GM23248 (cell line): ENCODE data around the gene CYP2B6. TPM values are rescaled to one million over a fixed set of nuclear protein-coding genes. Genes with fewer than 3 reads are reported as not detected.

Source experiments
- DNase-seq: peaks from one replicate; pipeline ENCODE4 v3.0.0-alpha.2; 2015
- H2AFZ ChIP-seq: fragments of 200-600 bp; sonication (generic); 2 replicates; pipeline ENCODE4 v1.6.1; 2016; ENCODE audit warnings: antibody characterized with exemption
- H3F3A ChIP-seq: fragments of 200-600 bp; sonication (generic); 2 replicates; pipeline ENCODE4 v1.6.1; 2016; ENCODE audit warnings: mild to moderate bottlenecking, antibody characterized with exemption, mixed run types; ENCODE audit not compliant: insufficient read depth
- H3K27ac ChIP-seq: fragments of 200-600 bp; sonication (generic); 2 replicates; pipeline ENCODE4 v1.5.1; 2016; ENCODE audit warnings: mild to moderate bottlenecking
- H3K27me3 ChIP-seq: fragments of 200-600 bp; sonication (generic); replicated peaks from 2 replicates; pipeline ENCODE4 v1.6.1; 2016; ENCODE audit warnings: mild to moderate bottlenecking; ENCODE audit not compliant: insufficient read depth
- H3K36me3 ChIP-seq: fragments of 200-600 bp; sonication (generic); 2 replicates; pipeline ENCODE4 v1.6.1; 2016; ENCODE audit warnings: low read depth, mild to moderate bottlenecking
- H3K4me1 ChIP-seq: fragments of 200-600 bp; sonication (generic); 2 replicates; pipeline ENCODE4 v1.6.1; 2016; ENCODE audit warnings: mild to moderate bottlenecking; ENCODE audit not compliant: insufficient read depth
- H3K4me2 ChIP-seq: fragments of 200-600 bp; sonication (generic); one replicate; pipeline ENCODE4 v1.6.1; 2016; ENCODE audit warnings: mild to moderate bottlenecking; ENCODE audit not compliant: unreplicated experiment
- H3K4me3 ChIP-seq: fragments of 200-600 bp; sonication (generic); 2 replicates; pipeline ENCODE4 v1.5.1; 2016; ENCODE audit warnings: mild to moderate bottlenecking
- H3K79me2 ChIP-seq: fragments of 200-600 bp; sonication (generic); 2 replicates; pipeline ENCODE4 v1.6.1; 2016; ENCODE audit warnings: mild to moderate bottlenecking; ENCODE audit not compliant: insufficient read depth
- H3K9ac ChIP-seq: fragments of 200-600 bp; sonication (generic); 2 replicates; pipeline ENCODE4 v1.6.1; 2016; ENCODE audit warnings: mild to moderate bottlenecking
- H3K9me2 ChIP-seq: fragments of 200-600 bp; sonication (generic); 2 replicates; pipeline ENCODE4 v1.6.1; 2016; ENCODE audit warnings: mixed run types, mild to moderate bottlenecking, moderate library complexity; ENCODE audit not compliant: insufficient read depth
- H3K9me3 ChIP-seq: fragments of 200-600 bp; sonication (generic); one replicate; pipeline ENCODE4 v1.6.1; 2017; ENCODE audit warnings: low read depth
- H4K20me1 ChIP-seq: fragments of 200-600 bp; sonication (generic); 2 replicates; pipeline ENCODE4 v1.6.0; 2016; ENCODE audit not compliant: insufficient read depth
- EZH2 ChIP-seq: fragments of 200-600 bp; sonication (generic); IDR thresholded peaks from 2 replicates; pipeline ENCODE4 v1.6.1; 2018; ENCODE audit warnings: antibody characterized with exemption, mild to moderate bottlenecking; ENCODE audit not compliant: insufficient read depth, poor library complexity, severe bottlenecking
- EZH2phosphoT487 ChIP-seq: fragments of 200-600 bp; sonication (generic); IDR thresholded peaks from 2 replicates; pipeline ENCODE4 v1.6.1; 2018; ENCODE audit warnings: antibody characterized with exemption, moderate library complexity, mild to moderate bottlenecking, low read depth; ENCODE audit not compliant: insufficient read depth
- WGBS, 2 experiments: methylation state at CpG; one replicate each; pipeline ENCODE4 v1.1.6; 2015 to 2017; ENCODE audit warnings: low lambda C conversion rate in 2 of 2, low coverage in 1 of 2; ENCODE audit errors: missing lambda C conversion rate in 2 of 2; 5-methylcytosine and 5-hydroxymethylcytosine counted together
- in situ Hi-C: fragments of 300-500 bp; cut with MboI; formaldehyde crosslinking; loops from 2 replicates; pipeline ENCODE4 v1.15.0; 2020
- polyA plus RNA-seq: library from polyadenylated mRNA; unstranded; fragments of >200 nt; fragmentation: Nextera tagmentation; extraction: Ambion mirVana; gene quantifications from 2 replicates; pipeline ENCODE4 v1.2.1, GENCODE V29; 2016
- total RNA-seq: library from RNA; depleted of rRNA; stranded (reverse); fragments of >200 nt; shearing (Covaris generic); gene quantifications from 2 replicates; pipeline ENCODE4 v1.2.3, GENCODE V29; 2014

CYP2B6 gene
- total and polyA plus RNA-seq, 2 experiments from 2014 or later: not detected

GRCh38 chr19:41023193-41023592, 32.1 kb downstream of the CYP2B6 start:
- no peaks in the 10 kb centered on the region for H3K4me1 ChIP-seq
- 0 to 3% methylated on average over 2 of the region's 2 CpGs for WGBS, 2 experiments
- no peaks in the 10 kb centered on the region for H3K36me3 ChIP-seq
- no peaks in the 10 kb centered on the region for H3K9me3 ChIP-seq
- no peak overlapping the region for H3K4me3 ChIP-seq
- H3K27me3 ChIP-seq: 0 out of 2 replicates have a peak, but pooled peaks cover 4% of the 10 kb centered on the region
- no peaks in the 10 kb centered on the region for H4K20me1 ChIP-seq
- H3K4me2 ChIP-seq: no peak overlapping the region
- no peak overlapping the region for H2AFZ ChIP-seq
- TF ChIP-seq EZH2phosphoT487: no peak
- H3K9me2 ChIP-seq: no peaks in the 10 kb centered on the region
- H3K27ac ChIP-seq: no peak overlapping the region
- H3K9ac ChIP-seq: no peak overlapping the region
- in situ Hi-C loops: no loop called here
- H3F3A ChIP-seq: no peaks in the 10 kb centered on the region
- no peaks in the 10 kb centered on the region for H3K79me2 ChIP-seq
- no peak for DNase-seq

DNA sequence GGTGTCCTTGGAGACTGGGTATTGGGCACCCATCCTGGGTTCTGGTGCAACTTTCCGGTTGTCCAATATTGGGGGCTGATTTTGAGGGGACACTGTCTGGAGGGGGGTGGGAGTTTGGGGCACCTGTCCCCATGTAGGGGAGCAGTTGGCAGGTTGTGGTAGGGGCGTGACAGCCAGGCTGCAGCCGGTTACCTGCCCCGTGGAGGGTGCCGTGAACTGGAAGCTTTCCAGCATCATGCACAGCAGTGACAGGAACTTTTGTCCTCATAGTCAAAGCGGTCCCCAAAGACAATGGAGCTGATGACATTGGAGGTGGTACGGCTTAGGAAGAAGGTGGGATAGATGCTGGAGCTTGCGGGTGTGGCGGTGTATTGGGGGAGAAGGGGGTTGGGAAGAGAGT, 34.3 kb downstream of the CYP2B6 start:
- no peaks in the 10 kb centered on the region for H3K36me3 ChIP-seq
- WGBS, 2 experiments: 64 to 71% methylated on average over 6 to 9 of the region's 9 CpGs
- H3K4me2 ChIP-seq: no peak overlapping the region
- H3K9ac ChIP-seq: no peak overlapping the region
- no peaks in the 10 kb centered on the region for H3K9me2 ChIP-seq
- no peaks in the 10 kb centered on the region for H4K20me1 ChIP-seq
- no peak overlapping the region for H3K27ac ChIP-seq
- DNase-seq: no peak
- H3K79me2 ChIP-seq: no peaks in the 10 kb centered on the region
- no peak overlapping the region for H3K4me3 ChIP-seq
- no peaks in the 10 kb centered on the region for H3K4me1 ChIP-seq
- TF ChIP-seq EZH2phosphoT487 (no peak), EZH2 (no peak)
- no peaks in the 10 kb centered on the region for H3F3A ChIP-seq
- no peak overlapping the region for H2AFZ ChIP-seq
- 0 out of 2 replicates have a peak, but pooled peaks cover 4% of the 10 kb centered on the region for H3K27me3 ChIP-seq
- in situ Hi-C loops: no loop called here
- H3K9me3 ChIP-seq: no peaks in the 10 kb centered on the region

- Histone ChIP-seq H3K4me1 (no peaks in the 10 kb centered on the region), H3K9ac (no peak overlapping the region)
These were observed 34.8 kb downstream of the CYP2B6 start for GRCh38 chr19:41025871-41026270.

GRCh38 chr19:41027273-41027967, 36.3 kb downstream of the CYP2B6 start:
- TF ChIP-seq EZH2phosphoT487 (no peak), EZH2 (no peak)
- in situ Hi-C loops: no loop called here
- WGBS, 2 experiments: 27 to 40% methylated on average over 6 of the region's 6 CpGs
- Histone ChIP-seq H3K9me2 (no peaks in the 10 kb centered on the region), H3K9me3 (no peaks in the 10 kb centered on the region), H4K20me1 (no peaks in the 10 kb centered on the region), H3K36me3 (no peaks in the 10 kb centered on the region), H3F3A (no peaks in the 10 kb centered on the region), H2AFZ (no peak overlapping the region), H3K79me2 (no peaks in the 10 kb centered on the region), H3K4me3 (no peak overlapping the region), H3K9ac (no peak overlapping the region), H3K27ac (no peak overlapping the region), H3K4me2 (no peak overlapping the region), H3K4me1 (no peaks in the 10 kb centered on the region), H3K27me3 (0 out of 2 replicates have a peak, but pooled peaks cover 4% of the 10 kb centered on the region)
- no peak for DNase-seq

More at GRCh38 chr19:41025871-41026270, 34.8 kb downstream of the CYP2B6 start:
- in situ Hi-C loops: no loop called here
- H4K20me1 ChIP-seq: no peaks in the 10 kb centered on the region
- H3K9me2 ChIP-seq: no peaks in the 10 kb centered on the region
- H3K79me2 ChIP-seq: no peaks in the 10 kb centered on the region
- no peak overlapping the region for H3K4me2 ChIP-seq
- 0 out of 2 replicates have a peak, but pooled peaks cover 4% of the 10 kb centered on the region for H3K27me3 ChIP-seq
- H3F3A ChIP-seq: no peaks in the 10 kb centered on the region
- H3K36me3 ChIP-seq: no peaks in the 10 kb centered on the region
- no peak overlapping the region for H2AFZ ChIP-seq
- 4 to 6% methylated on average over 32 of the region's 32 CpGs for WGBS, 2 experiments
- no peak overlapping the region for H3K27ac ChIP-seq
- H3K9me3 ChIP-seq: no peaks in the 10 kb centered on the region
- TF ChIP-seq EZH2 (no peak), EZH2phosphoT487 (no peak)
- DNase-seq: no peak
- no peak overlapping the region for H3K4me3 ChIP-seq
